HG03060 (cell line): ENCODE results near the gene NARF.
"Not testable (repeated sequence)": the region's sequence is repeated elsewhere in the genome, so short reads cannot be mapped to it uniquely, and the experiment has no call there.

Experiments
- ATAC-seq: cut with Tn5 transposase; IDR thresholded peaks from one replicate; pipeline ENCODE4 v1.9.1; 2021; ENCODE audit warnings: low read depth, moderate number of reproducible peaks; ENCODE audit not compliant: unreplicated experiment

NARF gene

GRCh38 chr17:82528484-82529265 is 70.1 kb downstream of the NARF start:
- no peak for ATAC-seq

- no peak for ATAC-seq
These were observed 71.4 kb downstream of the NARF start for GRCh38 chr17:82529914-82530300.

GRCh38 chr17:82531431-82531881 is 72.9 kb downstream of the NARF start:
- ATAC-seq = no peak

GRCh38 chr17:82534401-82534812 is 75.9 kb downstream of the NARF start:
- no peak for ATAC-seq

GRCh38 chr17:82536512-82537201 is 78.1 kb downstream of the NARF start:
- ATAC-seq = no peak

- not testable (repeated sequence) for ATAC-seq
These were observed 78.7 kb downstream of the NARF start for GRCh38 chr17:82537228-82537627.

- not testable (repeated sequence) for ATAC-seq
These were observed 80.5 kb downstream of the NARF start for GRCh38 chr17:82539076-82539475.
